Measurements from ENCODE around the gene ATP2B2. TPM values are rescaled to one million over a fixed set of nuclear protein-coding genes. Genes with fewer than 3 reads are reported as not detected.

The ATP2B2 gene
- total and polyA plus RNA-seq, 8 donors: 0.11 to 0.75 (median 0.21) TPM

- intact Hi-C loops (cut with DNase I): no loop called here
- no peak for ATAC-seq
- Histone ChIP-seq H3K9me3 (no peaks in the 10 kb centered on the region), H3K36me3 (no peaks in the 10 kb centered on the region), H3K4me1 (no peaks in the 10 kb centered on the region), H3K27me3 (no peaks in the 10 kb centered on the region), H3K4me3 (no peak overlapping the region), H3K27ac (no peak overlapping the region)
- no peak for TF ChIP-seq CTCF (IDR thresholded peaks at IDR 0.05)
- DNase-seq: no peak
- WGBS, 2 donors: 74 to 78% methylated on average over 7 of the region's 7 CpGs
- no peak for FAIRE-seq
These were observed 6.6 kb upstream of the ATP2B2 start for GRCh38 chr3:10511809-10512494.

GRCh38 chr3:10510743-10511432, 5.5 kb upstream of the ATP2B2 start:
- Histone ChIP-seq H3K36me3 (no peaks in the 10 kb centered on the region), H3K4me3 (no peak overlapping the region), H3K27ac (no peak overlapping the region), H3K4me1 (no peaks in the 10 kb centered on the region), H3K27me3 (no peaks in the 10 kb centered on the region), H3K9me3 (no peaks in the 10 kb centered on the region)
- ATAC-seq (no peak), FAIRE-seq (no peak), DNase-seq (no peak)
- intact Hi-C loops (cut with DNase I): no loop called here
- WGBS, 2 donors: 77 to 82% methylated on average over 6 of the region's 6 CpGs
- TF ChIP-seq CTCF (IDR thresholded peaks at IDR 0.05): no peak

- no peaks in the 10 kb centered on the region for H3K4me1 ChIP-seq
- DNase-seq (no peak), FAIRE-seq (no peak), ATAC-seq (no peak)
- H3K27ac ChIP-seq: no peak overlapping the region
- TF ChIP-seq CTCF (IDR thresholded peaks at IDR 0.05): no peak
- no peaks in the 10 kb centered on the region for H3K27me3 ChIP-seq
- no peaks in the 10 kb centered on the region for H3K36me3 ChIP-seq
- H3K9me3 ChIP-seq: no peaks in the 10 kb centered on the region
- 76 to 78% methylated on average over 10 of the region's 10 CpGs for WGBS, 2 donors
- no peak overlapping the region for H3K4me3 ChIP-seq
- intact Hi-C loops (cut with DNase I): no loop called here
These were observed 4.8 kb upstream of the ATP2B2 start for GRCh38 chr3:10510086-10510742.

GRCh38 chr3:10509325-10509724, 3.9 kb upstream of the ATP2B2 start:
- ATAC-seq (no peak), FAIRE-seq (no peak), DNase-seq (no peak)
- no peaks in the 10 kb centered on the region for H3K9me3 ChIP-seq
- WGBS, 2 donors: 92 to 95% methylated on average over 7 of the region's 7 CpGs
- no peaks in the 10 kb centered on the region for H3K27me3 ChIP-seq
- TF ChIP-seq CTCF (IDR thresholded peaks at IDR 0.05): no peak
- no peak overlapping the region for H3K27ac ChIP-seq
- no peaks in the 10 kb centered on the region for H3K36me3 ChIP-seq
- intact Hi-C loops (cut with DNase I): no loop called here
- no peaks in the 10 kb centered on the region for H3K4me1 ChIP-seq
- H3K4me3 ChIP-seq: no peak overlapping the region

Data from pancreas (tissue), 10 donors.